ENCODE measurements around the gene ERCC3.
"Not testable (repeated sequence)": the region's sequence is repeated elsewhere in the genome, so short reads cannot be mapped to it uniquely, and the experiment has no call there.

ERCC3 gene

GRCh38 chr2:127225186-127225960, 68.6 kb downstream of the ERCC3 start:
- DNase-seq: no peak

GRCh38 chr2:127224135-127224534, 69.8 kb downstream of the ERCC3 start:
- not testable (repeated sequence) for DNase-seq

- DNase-seq: no peak
Measured at GRCh38 chr2:127220768-127221527, 73.0 kb downstream of the ERCC3 start.

GRCh38 chr2:127220102-127220767, 73.7 kb downstream of the ERCC3 start, which contains the start of gene CYP27C1:
Gene CYP27C1 (minus strand): TSS chr2:127220299. CDS start chr2:127220270, 29 bp downstream.
- DNase-seq: no peak

- no peak for DNase-seq
Measured at GRCh38 chr2:127219171-127220070, 74.5 kb downstream of the ERCC3 start.

- no peak for DNase-seq
Measured at GRCh38 chr2:127218812-127219170, 75.2 kb downstream of the ERCC3 start.

GRCh38 chr2:127217470-127218325, 76.2 kb downstream of the ERCC3 start:
- no peak for DNase-seq

GRCh38 chr2:127216593-127216992, 77.4 kb downstream of the ERCC3 start:
- no peak for DNase-seq

GRCh38 chr2:127216095-127216494, 77.8 kb downstream of the ERCC3 start:
- DNase-seq: no peak

GRCh38 chr2:127214201-127214600, 79.7 kb downstream of the ERCC3 start:
- not testable (repeated sequence) for DNase-seq

GRCh38 chr2:127208313-127208712, 85.6 kb downstream of the ERCC3 start:
- DNase-seq: no peak

Measured in central memory CD4-positive, alpha-beta T cell (primary cell).